WTC11 (cell line): ENCODE measurements around the gene RGS14.

ENCODE experiments used
- CTCF ChIP-seq: fragments of 200-600 bp; IDR thresholded peaks from 2 replicates; pipeline ENCODE4 v1.8.0; 2022; ENCODE audit warnings: antibody characterized with exemption
- MAX ChIP-seq: sonication (generic); formaldehyde crosslinking; IDR thresholded peaks from 2 replicates; pipeline ENCODE4 v1.8.0; 2022; ENCODE audit warnings: mild to moderate bottlenecking, missing genetic modification reagents
- NFYB ChIP-seq: sonication (generic); formaldehyde crosslinking; conservative IDR thresholded peaks from 2 replicates; pipeline ENCODE4 v1.8.0; 2022; ENCODE audit warnings: low read depth, missing genetic modification reagents
- PRDM15 ChIP-seq: sonication (generic); formaldehyde crosslinking; IDR thresholded peaks from 2 replicates; pipeline ENCODE4 v1.8.0; 2022; ENCODE audit warnings: missing genetic modification reagents
- TCF7 ChIP-seq: sonication (generic); formaldehyde crosslinking; IDR thresholded peaks from 2 replicates; pipeline ENCODE4 v1.8.0; 2022; ENCODE audit warnings: mild to moderate bottlenecking, low read depth, missing genetic modification reagents, moderate library complexity
- TEAD4 ChIP-seq: sonication (generic); formaldehyde crosslinking; IDR thresholded peaks from 2 replicates; pipeline ENCODE4 v1.8.0; 2022; ENCODE audit warnings: mild to moderate bottlenecking, missing genetic modification reagents
- ZBTB21 ChIP-seq: sonication (generic); formaldehyde crosslinking; IDR thresholded peaks from 2 replicates; pipeline ENCODE4 v1.8.1; 2023; ENCODE audit warnings: mild to moderate bottlenecking, missing genetic modification reagents, borderline replicate concordance
- ZNF232 ChIP-seq: sonication (generic); formaldehyde crosslinking; IDR thresholded peaks from 2 replicates; pipeline ENCODE4 v1.8.0; 2022; ENCODE audit warnings: mild to moderate bottlenecking, missing genetic modification reagents
- ZNF263 ChIP-seq: sonication (generic); formaldehyde crosslinking; IDR thresholded peaks from 2 replicates; pipeline ENCODE4 v1.8.1; 2022; ENCODE audit warnings: low read depth, mild to moderate bottlenecking, moderate library complexity, missing genetic modification reagents

GRCh38 chr5:177405312-177405711, 47.6 kb downstream of the RGS14 start:
- TF ChIP-seq MAX (no peak), TEAD4 (CRISPR knock-in tag) (no peak), ZNF263 (CRISPR knock-in tag) (no peak), NFYB (no peak), CTCF (no peak), ZNF232 (CRISPR knock-in tag) (no peak), TCF7 (CRISPR knock-in tag) (no peak), ZBTB21 (CRISPR knock-in tag) (no peak), PRDM15 (CRISPR knock-in tag) (no peak)
